ENCODE results near the gene OTUD1.

OTUD1 gene

DNA sequence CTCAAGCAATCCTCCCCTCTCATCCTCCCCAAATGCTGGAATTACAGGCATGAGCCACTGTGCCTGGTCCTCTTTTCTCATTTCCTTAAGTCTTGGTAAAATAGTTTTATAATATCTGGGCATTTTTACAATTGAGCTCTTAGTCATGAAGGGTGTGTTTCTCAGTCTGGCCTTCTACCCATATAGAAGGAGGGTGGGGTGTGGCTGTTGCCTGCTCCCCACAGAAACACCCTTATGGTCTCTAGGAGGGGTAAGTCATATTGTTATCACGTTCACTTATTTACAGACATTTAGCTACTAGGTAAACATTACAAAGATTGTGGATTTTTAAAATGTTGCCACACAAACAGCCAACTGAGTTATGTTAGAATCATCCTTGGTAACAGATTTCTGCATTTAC is 6.7 kb upstream of the OTUD1 start:
- DNase-seq = no peak

DNA sequence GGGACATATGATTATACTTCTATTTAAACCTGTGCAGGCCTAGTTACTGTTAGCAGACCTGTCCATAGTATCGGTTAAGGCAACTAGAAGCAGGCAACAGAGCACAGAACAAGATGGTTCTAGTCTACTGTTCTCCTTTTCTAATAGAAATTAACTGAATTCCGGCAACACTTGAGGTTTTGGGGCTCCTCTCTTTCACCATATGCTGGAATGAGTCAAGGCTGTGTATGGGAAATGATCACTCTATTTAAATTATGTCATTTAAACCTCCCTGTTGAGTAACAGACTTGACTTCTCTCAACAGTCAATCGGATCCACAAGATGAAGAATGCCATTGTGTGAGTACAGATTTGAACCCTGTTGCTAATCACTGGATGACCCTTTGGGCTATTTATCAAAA is 6.2 kb upstream of the OTUD1 start:
- DNase-seq = no peak

DNA sequence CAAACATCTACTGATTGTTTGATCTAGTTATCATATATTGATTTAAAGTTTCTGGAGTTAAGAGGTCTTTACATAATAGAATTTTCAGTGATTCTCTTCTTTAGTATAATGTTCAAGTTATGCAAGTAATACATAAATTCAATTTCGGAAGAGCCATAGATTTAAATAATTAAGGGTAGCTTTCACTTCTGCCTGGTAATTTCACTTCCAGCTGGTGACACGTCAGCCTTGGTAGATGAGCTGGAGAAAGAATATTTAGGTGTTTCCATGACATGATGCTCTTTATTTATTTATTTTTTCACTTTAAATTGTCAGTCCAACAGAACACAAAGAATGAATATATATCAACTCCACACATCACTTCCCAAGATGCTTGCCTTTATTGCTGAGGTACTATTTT is 5.2 kb upstream of the OTUD1 start:
- DNase-seq = no peak

DNA sequence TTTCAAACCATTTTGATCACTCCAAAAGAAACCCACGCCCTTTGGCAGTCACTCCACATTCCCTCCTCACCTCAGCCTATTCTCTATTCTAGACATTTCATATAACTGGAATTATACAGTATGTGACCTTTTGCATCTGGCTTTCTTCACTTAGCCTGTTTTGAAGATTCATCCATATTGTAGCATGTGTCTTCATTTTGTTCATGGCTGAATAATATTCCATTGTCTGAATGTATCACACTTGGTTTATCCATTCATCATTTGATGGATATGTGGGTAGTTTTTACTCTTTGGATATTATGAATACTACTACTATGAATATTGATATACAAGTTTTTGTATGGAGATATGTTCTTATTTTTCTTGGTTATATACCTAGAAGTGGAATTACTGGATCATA is 3.5 kb upstream of the OTUD1 start:
- no peak for DNase-seq

DNA sequence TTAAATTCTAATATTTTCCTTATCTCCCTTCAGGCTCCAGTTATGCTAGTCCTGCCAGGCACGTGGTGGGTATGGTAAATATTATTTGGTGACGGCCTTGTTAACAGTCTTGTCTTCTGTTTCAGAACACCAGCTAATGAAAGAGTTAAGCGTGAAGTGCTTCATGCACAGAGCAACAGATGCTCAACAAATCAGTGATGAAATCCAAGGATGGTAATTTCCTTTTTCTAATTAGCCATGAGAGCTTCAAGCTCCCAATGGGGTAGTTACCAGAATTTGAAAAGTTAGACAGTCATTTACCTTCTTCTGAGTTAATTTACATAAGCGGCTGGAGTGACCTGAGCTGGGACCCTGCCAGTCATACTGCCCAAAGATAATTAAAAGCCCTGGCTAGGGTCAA is 1.9 kb upstream of the OTUD1 start:
- DNase-seq = no peak

DNA sequence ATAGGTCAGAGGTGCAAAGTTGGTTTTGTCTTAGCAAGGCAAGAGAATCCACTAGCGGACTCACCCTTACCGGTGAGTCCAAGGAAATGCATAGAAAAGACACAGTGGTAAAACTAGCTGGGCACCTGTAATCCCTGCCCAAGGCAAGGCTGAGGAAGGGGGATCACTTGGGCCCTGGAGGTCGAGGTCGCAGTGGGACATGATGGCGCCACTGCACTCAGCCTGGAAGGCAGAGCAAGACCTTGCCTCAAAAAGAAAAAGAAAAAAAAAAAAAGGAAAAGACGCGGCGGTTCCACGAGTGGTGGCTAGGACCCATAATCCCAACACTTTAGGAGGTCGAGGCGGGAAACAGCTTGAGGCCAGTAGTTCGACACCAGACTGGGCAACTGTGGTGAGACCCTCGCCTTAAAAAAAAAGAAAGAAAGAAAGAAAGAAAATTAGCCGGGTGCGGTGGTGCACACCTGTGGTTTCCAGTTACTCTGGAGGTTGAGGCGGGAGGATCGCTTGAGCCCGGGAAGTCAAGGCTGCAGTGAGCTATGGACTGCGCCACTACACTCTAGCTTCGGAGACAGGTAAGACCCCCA is 820 bp upstream of the OTUD1 start:
- no peak for DNase-seq

DNA sequence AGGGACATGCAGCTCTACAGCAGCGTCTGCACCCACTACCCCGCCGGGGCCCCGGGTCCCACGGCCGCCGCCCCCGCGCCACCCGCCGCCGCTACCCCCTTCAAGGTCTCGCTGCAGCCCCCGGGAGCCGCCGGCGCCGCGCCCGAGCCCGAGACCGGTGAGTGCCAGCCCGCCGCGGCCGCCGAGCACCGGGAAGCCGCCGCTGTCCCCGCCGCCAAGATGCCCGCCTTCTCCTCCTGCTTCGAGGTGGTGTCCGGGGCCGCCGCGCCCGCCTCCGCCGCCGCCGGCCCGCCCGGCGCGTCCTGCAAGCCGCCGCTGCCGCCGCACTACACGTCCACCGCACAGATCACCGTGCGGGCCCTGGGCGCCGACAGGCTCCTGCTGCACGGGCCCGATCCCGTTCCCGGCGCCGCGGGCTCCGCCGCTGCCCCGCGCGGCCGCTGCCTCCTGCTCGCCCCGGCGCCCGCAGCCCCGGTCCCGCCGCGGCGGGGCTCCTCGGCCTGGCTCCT is 631 bp downstream of the OTUD1 start:
- no peak for DNase-seq

DNA sequence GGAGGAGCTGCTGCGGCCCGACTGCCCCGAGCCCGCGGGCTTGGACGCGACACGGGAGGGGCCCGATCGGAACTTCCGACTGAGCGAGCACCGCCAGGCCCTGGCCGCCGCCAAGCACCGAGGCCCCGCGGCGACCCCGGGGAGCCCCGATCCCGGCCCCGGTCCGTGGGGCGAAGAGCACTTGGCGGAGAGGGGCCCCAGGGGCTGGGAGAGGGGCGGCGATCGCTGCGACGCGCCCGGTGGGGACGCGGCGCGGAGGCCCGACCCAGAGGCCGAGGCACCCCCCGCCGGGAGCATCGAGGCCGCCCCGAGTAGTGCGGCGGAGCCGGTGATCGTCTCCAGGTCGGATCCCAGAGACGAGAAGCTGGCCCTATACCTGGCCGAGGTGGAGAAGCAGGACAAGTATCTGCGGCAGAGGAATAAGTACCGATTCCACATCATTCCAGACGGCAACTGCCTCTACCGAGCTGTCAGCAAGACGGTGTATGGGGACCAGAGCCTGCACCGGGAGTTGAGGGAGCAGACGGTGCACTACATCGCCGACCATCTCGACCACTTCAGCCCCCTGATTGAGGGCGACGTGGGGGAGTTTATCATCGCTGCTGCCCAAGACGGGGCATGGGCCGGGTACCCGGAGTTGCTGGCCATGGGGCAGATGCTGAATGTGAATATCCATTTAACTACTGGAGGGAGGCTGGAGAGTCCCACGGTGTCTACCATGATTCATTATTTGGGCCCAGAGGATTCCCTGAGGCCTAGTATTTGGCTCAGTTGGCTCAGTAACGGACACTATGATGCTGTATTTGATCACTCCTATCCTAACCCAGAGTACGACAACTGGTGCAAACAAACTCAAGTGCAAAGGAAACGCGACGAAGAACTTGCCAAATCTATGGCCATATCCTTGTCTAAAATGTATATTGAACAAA is 1.4 kb downstream of the OTUD1 start:
- no peak for DNase-seq

DNA sequence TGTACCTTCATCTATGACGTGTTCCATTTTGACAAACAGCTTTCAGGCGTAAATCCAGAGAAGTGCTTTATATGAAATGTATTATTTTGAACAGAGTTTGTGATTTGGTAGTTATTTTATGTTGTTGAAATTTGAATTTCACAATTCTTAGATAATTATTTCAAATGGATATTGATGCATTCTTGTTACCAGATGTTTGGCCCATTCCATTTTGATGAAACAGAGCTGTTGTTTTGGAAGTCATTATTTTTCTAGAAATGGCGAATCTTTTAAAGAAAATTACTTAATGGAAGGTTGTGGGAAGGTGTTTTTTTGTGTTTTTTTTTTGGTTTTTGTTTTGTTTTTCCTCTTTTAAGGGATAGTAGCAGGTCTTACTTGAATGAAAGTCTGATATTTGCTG is 2.4 kb downstream of the OTUD1 start:
- DNase-seq = no peak

DNA sequence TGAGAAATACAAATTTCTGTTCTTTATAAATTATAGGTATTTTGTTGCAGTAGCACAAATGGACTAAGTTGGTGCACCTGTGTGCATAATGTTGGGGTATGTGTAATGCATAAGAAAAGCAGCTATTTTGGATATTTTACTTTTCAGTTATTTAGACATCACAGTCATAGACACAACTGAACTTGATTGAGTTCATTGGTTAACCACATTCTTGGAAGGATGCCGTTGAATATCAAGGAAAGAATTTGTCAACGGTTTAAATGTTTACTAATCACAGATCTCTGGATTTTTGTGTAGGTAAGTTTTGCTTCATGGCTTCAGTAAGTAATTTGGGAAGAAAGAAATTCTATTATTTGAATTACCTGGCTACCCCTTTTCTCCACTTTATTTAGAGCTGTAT is 4.1 kb downstream of the OTUD1 start:
- DNase-seq = no peak

DNA sequence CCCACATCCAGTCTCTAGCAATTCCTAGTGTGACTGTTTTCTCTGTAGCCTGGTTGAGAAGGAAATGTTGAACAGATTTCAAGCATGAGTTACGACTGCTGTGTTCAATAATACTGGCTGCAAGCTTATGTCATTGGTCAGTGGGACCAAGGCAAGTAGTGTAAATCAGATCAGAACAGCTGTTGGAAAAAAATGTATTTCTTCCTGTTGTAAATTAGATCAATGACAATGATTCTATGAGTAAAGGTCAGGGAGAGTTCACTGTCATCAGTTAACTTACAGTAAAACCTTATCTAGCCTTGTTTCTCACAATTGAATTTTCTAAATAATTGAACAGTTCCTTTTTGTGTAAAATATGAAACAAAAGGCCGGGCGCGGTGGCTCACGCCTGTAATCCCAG is 6.7 kb downstream of the OTUD1 start:
- DNase-seq = no peak

DNA sequence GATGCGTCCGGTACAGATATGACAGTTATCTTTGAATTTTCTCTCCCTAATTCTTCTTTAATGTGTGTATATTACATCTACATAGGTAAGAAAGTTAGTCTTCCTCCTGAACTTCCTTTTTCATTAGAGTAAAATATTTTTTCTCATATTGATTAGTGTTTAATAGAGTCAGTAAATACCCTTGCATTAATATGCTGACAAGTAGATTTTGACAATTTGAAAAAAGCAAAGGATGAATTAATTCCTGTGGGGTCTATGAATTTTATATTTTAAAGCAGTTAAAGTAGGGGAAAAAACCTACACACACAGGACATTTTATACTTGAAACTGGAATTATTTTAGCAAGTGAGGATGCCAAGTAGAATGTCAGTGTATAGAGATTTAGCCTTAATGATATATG is 9.4 kb downstream of the OTUD1 start:
- DNase-seq = no peak

DNA sequence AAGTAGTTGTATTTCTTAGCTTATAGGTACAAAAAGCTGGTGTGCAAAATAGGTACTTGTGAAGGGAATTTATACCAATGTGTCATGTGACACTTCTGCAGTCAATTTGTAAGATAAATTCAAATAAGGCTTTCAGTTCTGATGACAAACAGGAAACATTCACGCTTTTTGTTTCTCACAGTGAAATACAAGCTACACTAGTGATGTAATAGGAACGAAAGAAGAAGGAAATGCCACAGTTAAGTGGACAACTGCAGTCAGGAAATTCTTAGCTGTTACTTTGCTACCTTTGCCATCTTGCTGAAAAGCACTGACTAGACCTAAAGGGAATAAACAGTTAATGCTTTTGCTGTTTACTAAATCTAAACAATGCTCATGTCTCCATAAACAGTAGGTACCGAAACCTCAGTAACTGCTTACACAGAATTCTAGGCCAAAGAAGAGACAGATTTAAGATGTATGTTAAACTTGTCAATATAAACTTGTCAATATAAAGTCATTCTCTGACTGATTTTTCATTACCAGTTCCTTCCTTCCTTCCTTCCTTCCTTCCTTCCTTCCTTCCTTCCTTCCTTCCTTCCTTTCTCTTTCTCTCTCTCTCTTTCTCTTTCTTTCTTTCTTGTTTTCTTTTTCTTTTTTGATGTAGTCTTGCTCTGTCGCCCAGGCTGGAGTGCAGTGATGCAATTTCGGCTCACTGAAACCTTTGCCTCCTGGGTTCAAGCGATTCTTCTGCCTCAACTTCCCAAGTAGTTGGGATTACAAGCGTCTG is 10.1 kb downstream of the OTUD1 start:
- no peak for DNase-seq

DNA sequence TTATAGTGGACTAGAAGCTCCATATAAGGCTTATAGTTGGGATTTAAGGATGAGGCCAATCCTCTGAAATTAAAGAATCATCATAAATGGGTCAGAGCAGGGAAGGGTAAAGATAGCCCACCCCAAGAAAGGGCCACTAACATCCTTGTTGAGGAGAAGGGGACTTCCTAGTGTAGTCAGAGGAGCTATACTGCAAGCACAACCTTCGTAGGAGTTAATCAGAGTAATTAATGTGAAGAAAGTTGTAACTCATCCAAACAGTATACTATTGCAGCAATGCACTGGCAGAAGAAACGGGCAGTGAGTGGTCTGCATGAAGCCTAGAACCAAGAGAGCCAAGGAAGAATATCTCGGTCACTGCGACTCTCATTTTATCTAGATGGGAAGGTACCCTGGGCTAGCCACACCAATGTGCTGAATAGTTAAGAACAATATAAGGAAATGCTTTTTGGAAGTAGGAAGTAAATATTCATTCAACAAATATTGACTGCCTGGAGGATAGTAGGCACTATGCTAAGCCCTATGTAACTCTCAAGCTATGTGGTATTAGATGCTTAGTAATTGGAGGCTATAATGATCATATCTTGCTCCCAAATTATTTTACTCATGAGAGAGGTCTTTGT is 13.3 kb downstream of the OTUD1 start:
- DNase-seq = no peak

DNA sequence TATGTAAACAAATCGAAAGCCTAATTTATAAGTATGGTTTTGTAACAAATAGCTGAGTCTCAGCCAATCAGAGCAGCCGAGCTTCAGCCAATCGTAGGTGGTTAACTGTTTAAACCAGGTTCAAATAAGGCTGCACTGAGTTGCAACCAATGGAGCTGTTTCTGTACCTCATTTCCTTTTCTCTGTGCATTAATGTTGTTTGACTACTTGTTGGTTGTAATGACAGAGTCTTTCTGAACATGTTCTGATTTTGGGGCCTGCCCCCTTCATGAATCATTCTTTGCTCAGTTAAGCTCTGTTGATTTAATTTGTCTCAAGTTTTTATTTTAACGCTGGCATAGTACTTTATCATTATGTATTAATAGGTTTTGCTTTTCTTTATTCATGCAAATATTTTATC is 14.6 kb downstream of the OTUD1 start:
- no peak for DNase-seq

DNA sequence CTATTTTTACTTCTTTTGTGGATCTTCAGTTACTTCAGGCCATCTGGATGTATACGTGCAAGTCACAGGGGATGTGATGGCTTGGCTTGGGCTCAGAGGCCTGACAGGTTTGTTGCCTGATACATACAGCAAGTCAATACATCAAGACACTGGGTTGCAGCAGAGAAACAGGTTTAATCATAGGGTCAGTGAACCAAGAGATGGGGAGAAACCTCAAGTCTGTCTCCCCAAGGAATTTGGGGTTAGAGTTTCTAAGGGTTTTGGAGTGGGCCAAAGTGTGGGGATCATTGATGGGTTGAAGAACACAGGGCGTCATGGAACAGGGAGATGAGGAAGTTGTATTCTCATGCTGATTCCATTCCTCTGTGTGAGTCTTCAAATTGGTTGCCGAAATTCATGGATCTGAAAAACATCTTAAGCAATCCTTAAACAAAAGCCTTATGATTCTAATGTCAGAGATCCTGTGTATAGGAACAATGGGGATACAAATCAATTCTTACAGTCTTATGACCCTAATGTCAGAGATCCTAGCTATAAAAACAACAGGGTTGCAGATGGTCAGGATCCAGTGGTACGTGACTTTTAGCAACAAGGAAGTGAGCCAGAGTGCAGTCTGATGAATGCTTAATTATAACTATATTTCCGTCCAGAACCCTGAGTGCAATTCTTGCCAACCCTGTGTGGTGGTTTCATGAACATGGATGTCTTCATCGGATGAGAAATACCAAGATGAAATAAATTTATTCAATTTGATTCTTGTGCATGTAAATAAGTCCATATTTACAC is 18.9 kb downstream of the OTUD1 start:
- no peak for DNase-seq

DNA sequence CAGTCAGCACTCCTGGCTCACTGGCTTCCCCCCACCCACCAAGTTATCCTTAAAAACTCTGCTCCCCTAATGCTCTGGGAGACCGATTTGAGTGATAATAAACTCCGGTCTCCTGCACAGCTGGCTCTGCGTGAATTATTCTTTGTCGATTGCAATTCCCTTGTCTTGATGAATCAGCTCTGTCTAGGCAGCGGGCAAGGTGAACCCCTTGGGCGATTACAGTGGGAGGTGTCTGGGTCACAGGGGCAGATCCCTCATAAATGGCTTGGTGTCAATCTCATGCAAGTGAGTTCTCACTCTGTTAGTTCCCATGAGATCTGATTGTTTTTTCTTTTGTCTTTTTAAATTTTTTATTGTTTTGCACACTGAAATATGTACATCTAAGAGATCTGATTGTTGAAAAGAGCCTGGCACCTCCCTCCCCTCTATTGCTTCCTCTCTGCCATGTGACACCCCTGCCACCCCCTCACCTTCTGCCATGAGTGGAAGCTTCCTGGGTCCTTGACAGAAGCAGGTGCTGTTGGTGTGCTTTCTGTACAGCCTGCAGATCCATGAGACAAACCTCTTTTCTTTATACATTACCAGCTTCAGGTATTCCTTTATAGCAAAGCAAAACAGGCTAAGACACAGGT is 20.5 kb downstream of the OTUD1 start:
- no peak for DNase-seq

DNA sequence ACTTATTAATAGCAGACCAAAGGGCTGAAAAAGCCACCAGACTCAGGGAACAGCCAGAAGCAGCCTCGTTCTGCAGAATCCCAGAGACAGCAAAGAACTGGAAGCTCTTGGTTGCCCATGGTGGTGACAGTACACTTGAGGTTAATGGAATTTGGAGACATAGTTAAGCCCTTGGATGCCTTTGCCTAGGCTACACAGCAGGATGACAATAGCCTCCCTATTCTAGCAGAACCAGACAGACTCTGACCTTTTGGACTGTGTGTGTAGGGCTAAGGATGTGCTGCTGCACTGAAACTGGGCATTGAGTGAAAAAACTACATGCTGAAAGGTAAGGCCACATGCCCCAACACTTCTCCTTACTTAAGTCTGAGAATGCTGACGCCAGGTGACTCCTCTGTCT is 22.7 kb downstream of the OTUD1 start:
- DNase-seq = no peak

DNA sequence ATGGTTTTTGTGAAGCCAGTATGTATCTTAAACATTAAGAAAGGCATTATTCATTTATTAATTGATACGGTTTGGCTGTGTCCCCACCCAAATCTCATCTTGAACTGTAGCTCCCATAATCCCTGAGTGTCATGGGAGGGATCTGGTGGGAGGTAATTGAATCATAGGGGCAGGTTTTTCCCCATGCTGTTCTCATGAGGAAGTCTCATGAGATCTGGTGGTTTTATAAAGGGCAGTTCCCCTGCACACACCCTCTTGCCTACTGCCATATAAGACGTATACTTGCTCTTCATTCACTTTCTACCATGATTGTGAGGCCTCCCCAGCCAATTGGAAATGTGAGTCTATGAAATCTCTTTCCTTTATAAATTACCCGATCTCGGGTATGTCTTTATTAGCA is 28.1 kb downstream of the OTUD1 start:
- DNase-seq = no peak

DNA sequence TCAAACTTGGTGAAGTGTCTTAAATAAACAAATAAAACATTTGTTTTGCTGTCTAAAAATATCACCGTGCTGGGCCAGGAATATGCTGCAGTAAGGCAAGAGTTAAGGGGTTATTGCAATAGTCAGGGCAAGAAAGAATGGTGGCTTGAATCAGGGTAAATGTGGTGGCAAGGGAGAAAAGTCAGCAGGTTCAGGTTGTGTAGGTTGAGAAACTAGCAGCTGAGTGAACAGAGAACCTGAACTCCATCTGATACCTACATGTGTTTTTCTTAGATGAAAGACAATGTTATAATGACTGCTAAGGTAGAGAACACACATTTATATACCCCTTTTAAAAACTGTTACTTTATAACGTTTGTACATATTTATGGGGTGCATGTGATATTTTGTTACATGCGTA is 28.7 kb downstream of the OTUD1 start:
- DNase-seq = no peak

DNA sequence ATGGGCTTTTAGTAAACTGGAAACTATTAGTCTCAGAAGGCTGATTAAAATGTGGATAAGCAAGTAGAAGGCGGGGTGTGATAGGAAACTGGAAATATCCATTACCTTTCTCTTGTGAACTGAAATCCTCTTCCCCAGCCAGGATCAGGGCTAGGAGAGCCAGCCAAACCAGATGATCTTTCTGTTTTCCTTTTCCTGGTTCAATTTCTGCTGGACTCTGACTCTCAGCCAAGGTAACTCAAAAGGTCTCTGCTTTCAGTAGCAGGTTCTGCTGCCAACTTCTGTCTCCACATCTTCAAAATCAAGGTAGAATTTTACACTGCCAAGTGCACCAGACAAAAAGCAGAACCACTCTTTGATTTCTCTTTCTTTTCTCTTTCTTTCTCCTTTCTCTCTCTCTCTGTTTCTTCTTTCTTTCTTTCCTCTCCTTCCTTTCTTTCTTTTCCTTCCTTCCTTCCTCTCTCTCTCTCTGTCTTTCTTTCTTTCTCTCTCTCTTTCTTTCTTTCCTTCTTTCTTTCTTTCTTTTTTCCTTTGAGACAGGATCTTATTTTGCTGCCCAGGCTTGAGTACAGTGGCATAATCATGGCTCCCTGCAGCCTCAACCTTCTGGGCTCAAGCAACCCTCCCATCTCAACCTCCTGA is 30.8 kb downstream of the OTUD1 start:
- DNase-seq = no peak
